GM21360 (cell line): ENCODE measurements around the gene TRIM7.
"Not testable (repeated sequence)": the region's sequence is repeated elsewhere in the genome, so short reads cannot be mapped to it uniquely, and the experiment has no call there.

Experiments used
- ATAC-seq: cut with Tn5 transposase; IDR thresholded peaks from one replicate; pipeline ENCODE4 v1.9.1; 2021; ENCODE audit warnings: mild to moderate bottlenecking, moderate library complexity; ENCODE audit not compliant: unreplicated experiment

The TRIM7 gene

GRCh38 chr5:181156758-181157157 is 48.2 kb downstream of the TRIM7 start:
- no peak for ATAC-seq

DNA sequence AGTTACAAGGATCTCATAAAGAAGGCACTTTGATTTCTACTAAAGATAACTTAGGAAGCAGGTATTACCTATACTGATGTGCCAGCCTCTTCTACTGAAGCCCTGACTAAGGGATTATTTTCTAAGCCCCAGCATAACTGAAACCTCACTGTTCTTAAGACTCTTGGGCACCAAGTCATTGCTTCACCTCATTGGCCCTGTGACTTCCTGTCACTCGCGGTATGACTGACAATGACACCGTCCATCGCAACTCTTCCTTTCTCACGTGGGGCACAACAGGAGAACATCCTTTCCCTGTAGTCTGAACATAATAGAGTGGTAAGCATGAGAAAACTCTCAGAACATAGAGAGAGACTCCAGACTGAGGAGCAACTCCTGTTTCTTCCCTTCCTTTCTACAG is 51.2 kb downstream of the TRIM7 start:
- no peak for ATAC-seq

DNA sequence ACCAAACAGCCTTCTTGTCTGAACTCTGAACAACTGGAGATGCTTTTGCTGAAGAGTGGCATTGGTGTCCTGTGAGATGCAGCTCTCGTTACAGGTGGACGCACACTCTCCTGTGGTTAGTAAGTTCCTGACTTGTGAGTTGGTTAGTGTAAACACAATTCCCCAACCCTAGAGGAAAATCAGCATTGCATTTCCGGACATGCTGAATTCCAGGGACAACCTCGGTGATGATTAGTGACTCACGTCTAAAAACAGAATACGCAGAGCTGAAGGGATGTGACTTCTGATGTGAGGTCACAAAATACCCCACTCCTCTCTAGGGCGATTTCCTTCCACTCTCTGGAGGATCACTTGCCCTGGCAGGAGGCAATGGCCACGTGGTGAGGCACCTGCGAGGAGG is 52.6 kb downstream of the TRIM7 start:
- ATAC-seq = no peak

- no peak for ATAC-seq
These were observed 53.9 kb downstream of the TRIM7 start for GRCh38 chr5:181151146-181151545.

GRCh38 chr5:181149806-181150733 is 54.9 kb downstream of the TRIM7 start:
- ATAC-seq = no peak

- ATAC-seq = no peak
These were observed 55.6 kb downstream of the TRIM7 start for GRCh38 chr5:181149355-181149754.

DNA sequence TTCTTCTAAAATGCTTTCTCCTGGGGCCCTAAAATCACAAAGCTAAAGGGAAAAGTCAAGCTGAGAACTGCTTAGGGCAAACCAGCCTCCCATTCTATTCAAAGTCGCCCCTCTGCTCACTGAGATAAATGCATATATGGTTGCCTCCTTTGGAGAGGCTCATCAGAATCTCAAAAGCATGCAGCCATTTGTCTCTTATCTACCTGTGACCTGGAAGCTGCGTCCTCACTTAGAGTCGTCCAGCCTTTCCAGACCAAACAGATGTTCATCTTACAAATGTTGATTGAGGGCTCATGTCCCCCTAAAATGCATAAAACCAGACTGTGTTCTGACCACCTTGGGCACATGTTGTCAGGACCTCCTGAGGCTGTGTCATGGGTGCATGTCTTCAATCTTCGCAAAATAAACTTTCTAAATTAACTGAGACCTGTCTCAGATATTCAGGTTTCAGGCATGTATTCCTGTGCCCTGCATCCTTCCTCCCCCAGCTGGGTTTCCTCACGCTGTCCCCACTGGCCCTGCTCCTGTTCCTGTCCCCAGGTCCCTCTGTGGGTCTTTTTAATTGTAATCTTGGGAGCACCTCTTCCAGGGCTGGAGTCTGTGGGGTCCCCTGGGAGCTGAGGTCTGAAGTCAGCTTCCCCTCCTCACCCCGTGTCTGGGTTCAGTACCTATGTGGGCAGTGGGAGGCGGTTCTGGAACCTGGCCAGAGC is 57.9 kb downstream of the TRIM7 start, which contains the start of gene OR2V2:
OR2V2 (plus strand) TSS at position 660 of the 710 bp plus-strand sequence. CDS start 7,357 bp downstream, outside the sequence.
- ATAC-seq = not testable (repeated sequence)

DNA sequence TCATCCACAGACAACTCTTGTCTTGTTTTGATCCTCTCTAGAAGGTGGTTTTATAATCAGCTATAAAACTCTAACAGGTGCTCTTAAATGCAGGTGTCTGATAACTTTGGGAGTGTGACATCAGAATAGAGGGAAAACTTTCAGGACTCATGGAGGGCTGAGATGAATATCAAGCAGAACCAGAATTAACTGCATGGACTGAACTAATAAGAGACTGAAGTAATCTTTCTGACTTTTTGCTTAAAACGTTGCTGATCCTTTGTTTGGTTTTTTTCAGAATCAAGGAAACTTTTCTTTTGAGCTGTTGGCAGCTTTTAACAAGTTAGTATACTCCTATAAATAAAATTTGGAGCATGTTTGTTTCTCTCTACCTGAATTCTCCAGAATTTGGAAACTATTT is 59.9 kb downstream of the TRIM7 start:
- ATAC-seq = no peak
